ENCODE data around the gene C4orf50.
"Not testable (repeated sequence)": the region's sequence is repeated elsewhere in the genome, so short reads cannot be mapped to it uniquely, and the experiment has no call there.

C4orf50 gene

GRCh38 chr4:6011271-6011671 is 7.0 kb downstream of the C4orf50 start:
- Mint-ChIP-seq H3K36me3 (no peaks in the 10 kb centered on the region), H3K9me3 (no peaks in the 10 kb centered on the region), H3K4me1 (peaks cover 6% of the 10 kb centered on the region), H3K4me3 (no peak overlapping the region), H3K27ac (no peak overlapping the region)
- peak; percentile 39 for ATAC-seq
- DNase-seq (ENCODE audit: low spot score in 2 of 2) = no peak

- ATAC-seq = no peak
- no peak for DNase-seq (ENCODE audit: low spot score in 2 of 2)
- Mint-ChIP-seq H3K27ac (no peak overlapping the region), H3K4me1 (peaks cover 6% of the 10 kb centered on the region), H3K36me3 (no peaks in the 10 kb centered on the region), H3K9me3 (no peaks in the 10 kb centered on the region), H3K4me3 (no peak overlapping the region)
These were observed 7.4 kb downstream of the C4orf50 start for GRCh38 chr4:6010789-6011188.

- Mint-ChIP-seq H3K36me3 (no peaks in the 10 kb centered on the region), H3K4me1 (peaks cover 6% of the 10 kb centered on the region), H3K9me3 (no peaks in the 10 kb centered on the region), H3K27ac (no peak overlapping the region), H3K4me3 (no peak overlapping the region)
- no peak for ATAC-seq
- DNase-seq (ENCODE audit: low spot score in 2 of 2) = no peak
These were observed 8.8 kb downstream of the C4orf50 start for GRCh38 chr4:6009452-6009851.

- no peak for DNase-seq (ENCODE audit: low spot score in 2 of 2)
- Mint-ChIP-seq H3K27ac (no peak overlapping the region), H3K4me3 (no peak overlapping the region), H3K36me3 (no peaks in the 10 kb centered on the region), H3K4me1 (peaks cover 6% of the 10 kb centered on the region), H3K9me3 (no peaks in the 10 kb centered on the region)
- no peak for ATAC-seq
These were observed 9.4 kb downstream of the C4orf50 start for GRCh38 chr4:6008766-6009385.

GRCh38 chr4:6008092-6008551 is 10.1 kb downstream of the C4orf50 start:
- ATAC-seq (no peak), DNase-seq (ENCODE audit: low spot score in 2 of 2) (no peak)
- Mint-ChIP-seq H3K4me3 (no peak overlapping the region), H3K9me3 (no peaks in the 10 kb centered on the region), H3K4me1 (peaks cover 6% of the 10 kb centered on the region), H3K27ac (no peak overlapping the region), H3K36me3 (no peaks in the 10 kb centered on the region)

GRCh38 chr4:6005175-6005574 is 13.1 kb downstream of the C4orf50 start:
- H3K9me3 Mint-ChIP-seq = no peaks in the 10 kb centered on the region
- no peaks in the 10 kb centered on the region for H3K4me1 Mint-ChIP-seq
- no peaks in the 10 kb centered on the region for H3K36me3 Mint-ChIP-seq
- no peak for DNase-seq (ENCODE audit: low spot score in 2 of 2)
- no peak overlapping the region for H3K27ac Mint-ChIP-seq
- ATAC-seq = no peak
- no peak overlapping the region for H3K4me3 Mint-ChIP-seq

GRCh38 chr4:6003485-6003884 is 14.7 kb downstream of the C4orf50 start:
- not testable (repeated sequence) for H3K27ac Mint-ChIP-seq, H3K36me3 Mint-ChIP-seq

GRCh38 chr4:6002926-6003325 is 15.3 kb downstream of the C4orf50 start:
- Mint-ChIP-seq H3K27ac (no peak overlapping the region), H3K9me3 (no peaks in the 10 kb centered on the region), H3K4me1 (no peaks in the 10 kb centered on the region), H3K4me3 (no peak overlapping the region), H3K36me3 (no peaks in the 10 kb centered on the region)
- ATAC-seq (no peak), DNase-seq (ENCODE audit: low spot score in 2 of 2) (no peak)

More at GRCh38 chr4:6003485-6003884, 14.7 kb downstream of the C4orf50 start:
- ATAC-seq; H3K4me3 Mint-ChIP-seq; DNase-seq (ENCODE audit: low spot score in 2 of 2); H3K9me3 Mint-ChIP-seq; H3K4me1 Mint-ChIP-seq: not testable (repeated sequence)

- DNase-seq (ENCODE audit: low spot score in 2 of 2) = no peak
- no peak overlapping the region for H3K27ac Mint-ChIP-seq
- H3K4me3 Mint-ChIP-seq = no peak overlapping the region
- H3K36me3 Mint-ChIP-seq = no peaks in the 10 kb centered on the region
- no peak for ATAC-seq
- no peaks in the 10 kb centered on the region for H3K4me1 Mint-ChIP-seq
- H3K9me3 Mint-ChIP-seq = no peaks in the 10 kb centered on the region
These were observed 15.8 kb downstream of the C4orf50 start for GRCh38 chr4:6002492-6002833.

GRCh38 chr4:6001680-6002491 is 16.3 kb downstream of the C4orf50 start:
- H3K4me3 Mint-ChIP-seq = no peak overlapping the region
- H3K27ac Mint-ChIP-seq = no peak overlapping the region
- H3K4me1 Mint-ChIP-seq = no peaks in the 10 kb centered on the region
- ATAC-seq = no peak
- no peaks in the 10 kb centered on the region for H3K36me3 Mint-ChIP-seq
- DNase-seq (ENCODE audit: low spot score in 2 of 2) = no peak
- no peaks in the 10 kb centered on the region for H3K9me3 Mint-ChIP-seq

GRCh38 chr4:5999830-6000365 is 18.3 kb downstream of the C4orf50 start:
- Mint-ChIP-seq H3K9me3 (no peaks in the 10 kb centered on the region), H3K27ac (no peak overlapping the region), H3K4me1 (peaks cover 16% of the 10 kb centered on the region), H3K36me3 (no peaks in the 10 kb centered on the region), H3K4me3 (no peak overlapping the region)
- DNase-seq (ENCODE audit: low spot score in 2 of 2) = no peak
- ATAC-seq = no peak

- DNase-seq (ENCODE audit: low spot score in 2 of 2) = no peak
- no peaks in the 10 kb centered on the region for H3K9me3 Mint-ChIP-seq
- H3K4me3 Mint-ChIP-seq = no peak overlapping the region
- no peak overlapping the region for H3K27ac Mint-ChIP-seq
- peaks cover 16% of the 10 kb centered on the region for H3K4me1 Mint-ChIP-seq
- ATAC-seq = no peak
- no peaks in the 10 kb centered on the region for H3K36me3 Mint-ChIP-seq
These were observed 18.9 kb downstream of the C4orf50 start for GRCh38 chr4:5999356-5999755.

GRCh38 chr4:5998333-5998936 is 19.8 kb downstream of the C4orf50 start:
- Mint-ChIP-seq H3K9me3 (no peaks in the 10 kb centered on the region), H3K27ac (no peak overlapping the region), H3K4me1 (peaks cover 16% of the 10 kb centered on the region), H3K36me3 (no peaks in the 10 kb centered on the region), H3K4me3 (no peak overlapping the region)
- peak; percentile 34 to 78 for DNase-seq (ENCODE audit: low spot score in 2 of 2)
- ATAC-seq = peak; percentile 65

GRCh38 chr4:5996641-5997040 is 21.6 kb downstream of the C4orf50 start:
- ATAC-seq (no peak), DNase-seq (ENCODE audit: low spot score in 2 of 2) (no peak)
- Mint-ChIP-seq H3K27ac (no peak overlapping the region), H3K4me3 (no peak overlapping the region), H3K9me3 (no peaks in the 10 kb centered on the region), H3K4me1 (peaks cover 16% of the 10 kb centered on the region), H3K36me3 (no peaks in the 10 kb centered on the region)

GRCh38 chr4:5995901-5996623 is 22.2 kb downstream of the C4orf50 start:
- DNase-seq (ENCODE audit: low spot score in 2 of 2) = no peak
- peaks cover 16% of the 10 kb centered on the region for H3K4me1 Mint-ChIP-seq
- no peak overlapping the region for H3K27ac Mint-ChIP-seq
- H3K9me3 Mint-ChIP-seq = no peaks in the 10 kb centered on the region
- no peaks in the 10 kb centered on the region for H3K36me3 Mint-ChIP-seq
- H3K4me3 Mint-ChIP-seq = no peak overlapping the region
- ATAC-seq = no peak

All from stimulated activated effector memory CD8-positive, alpha-beta T cell treated with anti-CD3 and anti-CD28 coated beads, Interleukin-12 subunit alpha, Interleukin-12 subunit beta, amount 100 ng/mL, for 72 hours (primary cell).